ENCODE measurements around the gene THRB.

Gene THRB

DNA sequence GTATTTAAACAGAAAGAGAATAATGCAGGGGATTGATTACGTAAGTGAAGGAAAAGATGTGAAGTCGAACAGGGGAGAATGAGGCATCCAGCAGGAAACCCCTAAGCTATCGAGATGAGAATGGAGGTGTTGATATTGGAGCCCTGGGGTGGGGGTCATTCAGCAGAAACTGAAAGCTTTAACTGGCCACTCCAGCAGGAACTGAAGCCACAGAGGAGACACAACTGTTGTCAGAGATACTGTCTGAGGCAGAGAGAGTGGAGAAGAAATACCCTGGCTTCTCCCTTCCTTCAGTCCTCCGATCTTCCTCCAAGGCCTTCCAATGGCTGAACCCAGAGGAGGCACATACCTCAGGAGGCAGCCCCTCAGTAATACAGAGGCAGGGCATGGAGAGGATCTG lies 152.4 kb downstream of the THRB start:
- TF ChIP-seq MYC (IDR thresholded peaks at IDR 0.05; ENCODE audit: low read depth, low read length) (no peak), POLR2A (IDR thresholded peaks at IDR 0.05; ENCODE audit: extremely low read depth, insufficient read length) (no peak), CTCF (IDR thresholded peaks at IDR 0.05; ENCODE audit: low read depth, low read length) (no peak)
- TF ChIP-seq, protein P1, sequence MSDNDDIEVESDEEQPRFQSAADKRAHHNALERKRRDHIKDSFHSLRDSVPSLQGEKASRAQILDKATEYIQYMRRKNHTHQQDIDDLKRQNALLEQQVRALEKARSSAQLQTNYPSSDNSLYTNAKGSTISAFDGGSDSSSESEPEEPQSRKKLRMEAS (IDR thresholded peaks at IDR 0.05; ENCODE audit: low read depth, low read length): no peak
- no peak overlapping the region for H3K4me3 ChIP-seq (ENCODE audit: low read depth, low read length)
- no peak for DNase-seq (ENCODE audit: low read depth)

DNA sequence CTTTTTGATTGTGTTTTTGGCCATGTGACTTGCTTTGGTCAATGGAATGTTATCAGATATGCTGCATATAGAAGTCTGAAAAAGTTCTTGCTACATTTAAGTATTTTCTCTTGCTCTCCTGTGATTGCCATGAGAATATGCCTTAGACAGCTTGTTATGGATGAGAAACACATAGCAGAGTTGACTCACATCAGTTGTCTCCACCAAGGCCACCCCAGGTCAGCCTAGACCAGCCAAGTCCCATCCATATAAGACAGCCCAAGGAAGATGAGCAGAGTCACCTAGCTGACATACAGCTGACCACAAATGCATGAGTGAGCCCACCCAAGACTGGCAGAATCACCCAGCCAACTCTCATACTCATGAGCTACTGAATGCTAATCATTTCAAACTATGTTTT lies 153.0 kb downstream of the THRB start:
- TF ChIP-seq CTCF (IDR thresholded peaks at IDR 0.05; ENCODE audit: low read depth, low read length) (no peak), MYC (IDR thresholded peaks at IDR 0.05; ENCODE audit: low read depth, low read length) (no peak), POLR2A (IDR thresholded peaks at IDR 0.05; ENCODE audit: extremely low read depth, insufficient read length) (no peak)
- TF ChIP-seq, protein P1 (IDR thresholded peaks at IDR 0.05; ENCODE audit: low read depth, low read length): no peak
- no peak for DNase-seq (ENCODE audit: low read depth)

DNA sequence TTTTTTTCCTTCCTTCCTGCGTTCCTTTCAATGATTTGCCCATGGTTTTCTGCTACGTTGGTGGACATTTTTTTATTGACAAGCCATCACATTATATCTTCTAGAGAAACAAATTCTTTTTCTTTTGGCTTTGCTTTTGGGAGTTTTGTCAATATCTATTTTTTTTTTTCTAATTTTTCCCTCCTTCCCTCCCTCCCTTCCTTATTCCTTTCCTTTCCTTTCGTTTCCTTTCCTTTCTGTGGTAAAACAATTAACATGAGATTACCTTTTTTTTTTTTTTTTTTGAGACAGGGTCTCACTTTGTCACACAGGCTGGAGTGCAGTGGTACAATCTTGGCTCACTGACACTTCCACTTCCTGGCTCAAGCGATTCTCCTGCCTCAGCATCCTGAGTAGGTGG lies 153.7 kb downstream of the THRB start:
- DNase-seq (ENCODE audit: low read depth): no peak
- no peak overlapping the region for H3K4me3 ChIP-seq (ENCODE audit: low read depth, low read length)
- TF ChIP-seq MYC (IDR thresholded peaks at IDR 0.05; ENCODE audit: low read depth, low read length): no peak
- TF ChIP-seq CTCF (IDR thresholded peaks at IDR 0.05; ENCODE audit: low read depth, low read length): no peak
- TF ChIP-seq, protein P1 (IDR thresholded peaks at IDR 0.05; ENCODE audit: low read depth, low read length): no peak
- no peak for TF ChIP-seq POLR2A (IDR thresholded peaks at IDR 0.05; ENCODE audit: extremely low read depth, insufficient read length)

More for the DNA sequence above, 153.0 kb downstream of the THRB start:
- no peak overlapping the region for H3K4me3 ChIP-seq (ENCODE audit: low read depth, low read length)

DNA sequence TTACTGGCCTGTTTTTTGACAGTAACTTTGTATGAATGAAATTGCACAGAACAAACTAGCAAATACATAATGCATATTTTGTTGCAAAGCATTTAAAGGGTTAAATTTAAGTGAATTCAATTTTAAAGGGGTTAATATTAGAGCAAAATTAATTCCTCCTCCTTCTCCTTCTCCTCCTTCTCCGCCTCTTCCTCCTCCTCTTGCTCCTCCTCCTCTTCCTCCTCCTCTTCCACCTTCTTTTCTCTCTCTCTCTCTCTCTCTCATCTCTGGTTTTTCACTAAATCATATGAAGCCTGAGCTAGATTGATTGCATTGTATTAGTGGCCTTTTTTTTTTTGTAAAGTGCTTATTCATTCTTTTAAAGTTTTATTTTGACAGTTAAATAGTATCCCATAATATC lies 154.5 kb downstream of the THRB start:
- DNase-seq (ENCODE audit: low read depth): no peak
- TF ChIP-seq POLR2A (IDR thresholded peaks at IDR 0.05; ENCODE audit: extremely low read depth, insufficient read length) (no peak), CTCF (IDR thresholded peaks at IDR 0.05; ENCODE audit: low read depth, low read length) (no peak), MYC (IDR thresholded peaks at IDR 0.05; ENCODE audit: low read depth, low read length) (no peak)
- TF ChIP-seq, protein P1 (IDR thresholded peaks at IDR 0.05; ENCODE audit: low read depth, low read length): no peak
- no peak overlapping the region for H3K4me3 ChIP-seq (ENCODE audit: low read depth, low read length)

GRCh38 chr3:24339266-24339825 lies 155.3 kb downstream of the THRB start:
- H3K4me3 ChIP-seq (ENCODE audit: low read depth, low read length): no peak overlapping the region
- TF ChIP-seq CTCF (IDR thresholded peaks at IDR 0.05; ENCODE audit: low read depth, low read length): no peak
- TF ChIP-seq, protein P1 (IDR thresholded peaks at IDR 0.05; ENCODE audit: low read depth, low read length): no peak
- TF ChIP-seq POLR2A (IDR thresholded peaks at IDR 0.05; ENCODE audit: extremely low read depth, insufficient read length): no peak
- TF ChIP-seq MYC (IDR thresholded peaks at IDR 0.05; ENCODE audit: low read depth, low read length): no peak
- DNase-seq (ENCODE audit: low read depth): no peak
